Daoy (cell line): ENCODE measurements around the gene EID2B. TPM values are rescaled to one million over a fixed set of nuclear protein-coding genes. Genes with fewer than 3 reads are reported as not detected.
A peak's percentile ranks its signal among the peaks of the same experiment; 100 is the strongest.

Experiments used
- DNase-seq: peaks from one replicate; pipeline ENCODE4 v3.0.0-alpha.2; 2015; ENCODE audit warnings: low read depth
- total RNA-seq: library from RNA; depleted of rRNA; stranded (reverse); fragments of >200 nt; shearing (Covaris generic); gene quantifications from 2 replicates; pipeline ENCODE4 v1.2.3, GENCODE V29; 2014; rRNA removed

The EID2B gene
- total RNA-seq, 1 experiment from 2014 or later, result 5.8 TPM

DNA sequence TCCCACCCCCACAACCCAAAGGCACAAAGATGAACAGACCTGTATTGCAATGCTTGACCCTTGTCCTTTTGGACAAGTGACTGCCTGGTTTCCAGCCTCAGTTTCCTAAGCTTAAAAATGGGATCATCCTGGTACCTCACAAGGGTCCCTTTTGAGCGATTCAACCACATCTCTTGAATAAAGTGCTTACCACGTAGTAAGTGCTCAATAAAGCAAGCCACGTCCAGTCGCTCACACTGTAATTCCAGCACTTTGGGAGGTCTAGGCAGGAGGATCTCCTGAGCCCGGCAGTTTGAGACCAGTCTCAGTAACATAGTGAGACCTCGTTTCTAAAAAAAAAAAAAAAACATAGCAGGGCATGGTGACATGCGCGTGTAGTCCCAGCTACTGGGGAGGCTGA lies 32.7 kb downstream of the EID2B start:
- no peak for DNase-seq

GRCh38 chr19:39498798-39499642 lies 33.6 kb downstream of the EID2B start, which contains the start of gene DLL3:
TSS of gene DLL3 (plus strand) at chr19:39498947. CDS start at chr19:39498975, 28 bp downstream.
- peak; percentile 50 for DNase-seq

DNA sequence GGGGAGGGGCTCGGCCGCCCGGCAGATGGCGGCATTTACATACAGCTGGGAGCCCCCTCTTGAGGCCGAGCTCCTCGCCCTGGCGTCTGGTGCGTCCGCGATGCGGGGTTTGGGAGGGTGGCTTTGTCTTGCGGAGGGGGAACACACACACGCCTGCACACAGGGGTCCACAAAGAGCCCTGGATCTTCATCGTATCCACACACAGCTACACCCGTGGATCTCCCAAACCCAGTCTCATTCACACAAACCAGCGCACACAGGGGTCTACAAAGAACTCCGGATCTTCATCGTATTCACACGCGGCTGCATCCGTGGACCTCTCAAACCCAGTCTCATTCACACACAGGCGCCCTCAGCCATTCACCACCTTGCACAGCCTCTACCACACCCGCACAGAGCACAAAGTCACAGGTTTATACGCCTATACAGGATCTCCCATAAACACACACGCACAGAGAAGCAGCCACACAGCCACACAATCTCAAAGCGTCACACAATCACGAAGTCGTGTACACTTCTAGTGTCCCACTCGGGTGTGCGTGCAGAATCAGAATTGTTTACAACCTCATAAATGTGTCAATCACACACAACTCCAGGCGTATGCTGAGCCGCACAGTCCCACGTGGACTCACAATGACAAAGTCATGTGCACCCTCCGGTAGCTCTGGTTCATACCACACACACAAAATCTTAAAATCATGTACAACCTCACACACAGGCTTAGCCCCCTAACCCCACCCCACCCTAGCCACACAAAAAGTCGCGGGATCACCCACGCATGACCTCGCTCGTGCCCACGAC lies 34.5 kb downstream of the EID2B start:
- peak; percentile 68 for DNase-seq

- DNase-seq, result no peak
These were observed 35.0 kb downstream of the EID2B start for GRCh38 chr19:39497701-39497995.

GRCh38 chr19:39496063-39496462 lies 36.6 kb downstream of the EID2B start:
- no peak for DNase-seq

- DNase-seq, result no peak
These were observed 38.0 kb downstream of the EID2B start for GRCh38 chr19:39494661-39495060.

DNA sequence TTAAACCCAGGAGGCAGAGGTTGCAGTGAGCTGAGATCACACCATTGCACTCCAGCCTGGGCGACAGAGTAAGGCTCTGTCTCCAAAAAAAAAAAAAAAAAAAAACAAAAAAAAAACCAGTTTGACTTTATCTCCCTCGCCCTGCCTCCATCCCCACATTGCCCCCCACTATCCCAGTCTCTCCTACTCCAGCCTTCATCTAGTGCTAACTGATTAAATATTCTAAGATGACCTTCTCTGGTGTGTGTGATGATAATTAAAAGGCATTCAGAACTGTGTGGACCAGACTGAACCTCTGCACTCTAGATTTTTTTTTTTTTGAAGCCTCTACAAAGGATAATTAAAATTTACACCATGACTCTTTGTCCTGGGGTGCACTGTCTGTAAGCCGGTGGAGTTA lies 39.9 kb downstream of the EID2B start:
- no peak for DNase-seq

GRCh38 chr19:39492225-39492624 lies 40.4 kb downstream of the EID2B start:
- DNase-seq, result no peak

DNA sequence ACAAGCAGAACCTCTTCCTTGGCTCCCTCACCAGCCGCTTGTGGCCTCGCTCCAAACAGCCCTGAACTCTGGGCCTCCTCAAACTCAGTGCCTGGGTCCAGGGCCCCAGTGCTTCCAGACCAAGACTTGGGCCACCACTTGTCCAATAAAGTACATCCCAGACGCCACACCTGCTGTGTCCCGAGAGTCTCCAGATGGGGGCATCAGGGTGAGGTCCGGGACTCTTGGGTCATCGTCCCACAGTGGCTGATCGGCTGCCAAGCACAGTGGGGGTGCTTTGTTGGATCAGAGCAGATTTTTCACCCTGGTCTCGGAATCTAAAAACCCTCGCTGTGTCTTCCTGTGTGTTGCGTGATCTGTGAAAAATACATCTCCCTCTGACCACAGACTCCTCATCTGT lies 42.9 kb downstream of the EID2B start:
- DNase-seq, result no peak

GRCh38 chr19:39483141-39483540 lies 49.5 kb downstream of the EID2B start:
- no peak for DNase-seq

DNA sequence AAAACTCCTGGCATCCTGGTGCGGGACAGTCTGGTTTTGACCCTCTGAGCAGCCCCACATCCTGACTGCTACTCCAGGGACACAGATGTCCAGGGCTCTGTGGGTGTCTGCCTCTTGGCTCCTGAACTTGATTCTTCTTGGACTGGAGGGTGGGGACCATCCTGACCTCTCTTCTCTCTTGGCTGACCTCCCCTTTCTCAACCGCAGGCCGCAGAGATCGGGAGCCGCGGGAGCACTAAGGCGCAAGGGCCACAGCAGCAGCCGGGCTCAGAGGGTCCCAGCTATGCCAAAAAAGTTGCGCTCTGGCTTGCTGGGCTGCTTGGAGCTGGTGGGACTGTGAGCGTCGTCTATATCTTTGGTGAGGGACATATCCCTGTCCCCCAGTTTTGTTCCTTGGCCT lies 51.0 kb downstream of the EID2B start:
- no peak for DNase-seq

GRCh38 chr19:39481229-39481545 lies 51.5 kb downstream of the EID2B start:
- DNase-seq, result no peak

Other genes starting within 250 kb of the EID2B start
- gene IFNL1, start 236.4 kb downstream of the EID2B start, total RNA-seq, result not detected in 2 replicates
- 0.65 and 0.74 TPM in 2 replicates for gene LRFN1, start 212.0 kb downstream of the EID2B start, total RNA-seq
- 0.23 and 0.83 TPM in 2 replicates for gene GMFG, start 196.8 kb downstream of the EID2B start, total RNA-seq
- 55.0 and 57.4 TPM in 2 replicates for gene SAMD4B, start 190.4 kb downstream of the EID2B start, total RNA-seq
- gene PAF1, start 141.7 kb downstream of the EID2B start, total RNA-seq, result 43.2 and 56.7 TPM in 2 replicates
- 20.7 and 41.1 TPM in 2 replicates for gene MED29, start 141.5 kb downstream of the EID2B start, total RNA-seq
- gene ZFP36, start 126.0 kb downstream of the EID2B start, total RNA-seq, result 0.21 and 2.1 TPM in 2 replicates
- gene PLEKHG2, start 120.2 kb downstream of the EID2B start, total RNA-seq, result 3.0 and 6.9 TPM in 2 replicates
- gene RPS16, start 96.9 kb downstream of the EID2B start, total RNA-seq, result 54.9 and 71.8 TPM in 2 replicates
- gene SUPT5H, start 87.3 kb downstream of the EID2B start, total RNA-seq, result 78.7 and 140 TPM in 2 replicates
- gene TIMM50, start 52.0 kb downstream of the EID2B start, total RNA-seq, result 108 and 116 TPM in 2 replicates
- gene DLL3, start 33.9 kb downstream of the EID2B start, total RNA-seq, result 3.6 and 5.0 TPM in 2 replicates
- 0.57 and 6.3 TPM in 2 replicates for gene SELENOV, start 17.7 kb downstream of the EID2B start, total RNA-seq
- gene EID2, start 7.3 kb upstream of the EID2B start, total RNA-seq, result 13.0 and 16.1 TPM in 2 replicates
- gene LGALS13, start 69.7 kb upstream of the EID2B start, total RNA-seq, result not detected in 2 replicates
- gene LGALS16, start 123.1 kb upstream of the EID2B start, total RNA-seq, result not detected in 2 replicates
- not detected in 2 replicates for gene LGALS14, start 171.6 kb upstream of the EID2B start, total RNA-seq
- gene CLC, start 205.2 kb upstream of the EID2B start, total RNA-seq, result not detected in 2 replicates
- not detected in 2 replicates for gene LEUTX, start 246.0 kb upstream of the EID2B start, total RNA-seq